ENCODE results near the gene CHRD.

GRCh38 chr3:184358124-184358767 is 21.6 kb upstream of the CHRD start:
- TF ChIP-seq EP300 (IDR thresholded peaks at IDR 0.05) (no peak), CTCF (IDR thresholded peaks at IDR 0.05) (no peak), POLR2A (IDR thresholded peaks at IDR 0.05) (no peak)

Data from tibial nerve (tissue), 4 donors.